Ureter (tissue), 1 donor: ENCODE measurements around the gene LOXL1. TPM values are rescaled to one million over a fixed set of nuclear protein-coding genes. Genes with fewer than 3 reads are reported as not detected.

Experiments used
- DNase-seq: peaks from one replicate; pipeline ENCODE4 v3.0.0-alpha.2; 2020; ENCODE audit warnings: low spot score
- total RNA-seq: library from RNA; stranded (reverse); gene quantifications from one replicate; pipeline ENCODE4 v1.2.4, GENCODE V29; 2023
- donor health status: DM: yes; HTN: yes; CAD: no.

Gene LOXL1
- total RNA-seq, 1 donor from 2014 or later, result 30.9 TPM

GRCh38 chr15:73899197-73900094, 26.8 kb upstream of the LOXL1 start:
- DNase-seq, result no peak

- no peak for DNase-seq
These were observed 26.1 kb upstream of the LOXL1 start for GRCh38 chr15:73900095-73900712.

- DNase-seq, result no peak
These were observed 25.0 kb upstream of the LOXL1 start for GRCh38 chr15:73901126-73901810.

- DNase-seq, result no peak
These were observed 23.9 kb upstream of the LOXL1 start for GRCh38 chr15:73902121-73903020.

- no peak for DNase-seq
These were observed 22.0 kb upstream of the LOXL1 start for GRCh38 chr15:73904026-73904815.

- no peak for DNase-seq
These were observed 20.9 kb upstream of the LOXL1 start for GRCh38 chr15:73905225-73905827.

GRCh38 chr15:73906346-73907034, 19.8 kb upstream of the LOXL1 start:
- no peak for DNase-seq

- no peak for DNase-seq
These were observed 19.2 kb upstream of the LOXL1 start for GRCh38 chr15:73907035-73907408.

GRCh38 chr15:73908030-73908821, 18.0 kb upstream of the LOXL1 start:
- DNase-seq, result peak; percentile 84

GRCh38 chr15:73908822-73909122, 17.5 kb upstream of the LOXL1 start:
- DNase-seq, result no peak

- no peak for DNase-seq
These were observed 16.6 kb upstream of the LOXL1 start for GRCh38 chr15:73909651-73910050.

- no peak for DNase-seq
These were observed 15.5 kb upstream of the LOXL1 start for GRCh38 chr15:73910522-73911303.

- no peak for DNase-seq
These were observed 14.1 kb upstream of the LOXL1 start for GRCh38 chr15:73912030-73912596.

- DNase-seq, result no peak
These were observed 12.1 kb upstream of the LOXL1 start for GRCh38 chr15:73914145-73914544.

GRCh38 chr15:73915082-73915481, 11.2 kb upstream of the LOXL1 start:
- no peak for DNase-seq

- DNase-seq, result no peak
These were observed 7.5 kb upstream of the LOXL1 start for GRCh38 chr15:73918784-73919183.

GRCh38 chr15:73919706-73920105, 6.6 kb upstream of the LOXL1 start:
- no peak for DNase-seq
